HFF-Myc (cell line): ENCODE results near the gene LETMD1.
"Not testable (repeated sequence)": the region's sequence is repeated elsewhere in the genome, so short reads cannot be mapped to it uniquely, and the experiment has no call there.

Source experiments
- DNase-seq: peaks from one replicate; pipeline ENCODE4 v3.0.0-alpha.2; 2011; ENCODE audit warnings: low read depth; ENCODE audit errors: extremely low read depth
- H3K4me3 ChIP-seq: replicated peaks from 2 replicates; pipeline ENCODE4 v1.5.1; 2011; ENCODE audit warnings: low read depth, mild to moderate bottlenecking, control low read depth, low read length
- CTCF ChIP-seq: IDR thresholded peaks from 2 replicates; pipeline ENCODE4 v1.5.1; 2012; ENCODE audit warnings: mild to moderate bottlenecking, low read depth, low read length, control low read depth; ENCODE audit errors: missing control alignments

Gene LETMD1

DNA sequence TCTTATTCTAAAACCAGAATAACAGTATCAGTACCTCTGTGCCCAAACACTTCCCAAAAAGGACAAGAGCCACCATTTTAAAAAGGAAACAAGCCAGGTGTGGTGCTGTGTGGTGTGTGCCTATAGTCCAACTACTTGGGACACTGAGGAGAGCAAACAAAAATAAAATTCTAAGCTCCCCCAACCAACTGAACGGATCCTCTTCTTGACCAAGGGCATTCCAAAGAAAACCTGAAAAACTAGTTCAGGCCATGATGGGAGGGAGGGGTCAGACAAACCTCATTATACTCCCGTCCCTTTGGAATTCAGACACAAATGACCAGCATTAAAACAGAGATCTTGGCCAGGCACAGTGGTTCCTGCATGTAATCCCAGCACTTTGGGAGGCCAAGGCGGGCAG lies 42.5 kb upstream of the LETMD1 start:
- no peak for TF ChIP-seq CTCF
- H3K4me3 ChIP-seq = no peak overlapping the region
- DNase-seq = no peak

DNA sequence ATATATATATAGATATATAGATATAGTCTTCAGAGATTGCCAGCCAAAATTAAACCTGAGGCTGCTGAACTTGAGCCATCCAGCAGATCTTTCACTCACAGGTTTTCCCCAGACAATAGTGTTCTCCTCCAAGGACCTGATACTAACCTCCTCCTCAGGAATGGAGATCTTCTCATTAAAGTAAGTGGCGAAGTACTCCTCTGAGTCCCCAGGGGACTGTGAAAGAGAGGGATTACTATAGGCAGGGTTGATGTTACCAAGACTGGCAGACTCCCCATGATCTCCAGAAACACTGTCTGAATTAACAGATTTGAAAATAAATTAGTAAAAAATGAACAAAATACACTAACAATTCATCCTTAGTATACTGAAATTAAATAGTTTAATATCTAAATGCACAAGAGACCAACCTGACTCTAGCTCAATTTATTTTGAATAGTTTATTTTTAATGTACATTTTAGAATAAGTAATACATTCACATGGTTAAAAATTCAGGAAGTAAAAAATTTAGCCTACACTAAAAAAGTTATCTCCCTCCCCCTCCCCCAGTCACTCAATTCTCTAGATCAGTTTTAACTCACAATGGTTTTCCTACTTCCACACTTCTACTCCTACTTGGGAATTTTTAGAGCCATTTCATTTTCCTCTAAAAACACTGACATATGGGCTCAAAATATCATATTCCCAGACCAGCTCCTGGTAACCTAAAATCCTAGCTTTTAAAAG lies 39.6 kb upstream of the LETMD1 start:
- H3K4me3 ChIP-seq = no peak overlapping the region
- TF ChIP-seq CTCF = no peak
- DNase-seq = no peak

DNA sequence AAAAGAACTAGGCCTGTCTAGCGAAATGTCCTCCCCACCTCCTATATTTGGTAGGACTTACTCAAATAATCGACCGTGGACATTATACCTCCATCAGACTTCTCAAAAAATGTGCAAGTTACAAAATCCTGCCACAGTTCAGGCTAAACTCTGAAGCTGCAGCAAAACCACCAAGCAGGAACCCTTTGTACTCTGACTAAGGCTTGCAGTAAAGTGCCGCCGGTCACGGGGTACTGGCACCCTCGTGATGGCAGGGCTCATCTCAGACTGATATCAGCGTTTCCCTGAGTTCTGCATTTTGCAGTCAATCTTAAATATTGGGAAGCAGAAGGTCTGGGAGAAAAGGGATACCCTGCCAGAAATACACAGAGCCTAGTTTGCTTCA lies 39.1 kb upstream of the LETMD1 start:
- no peak for TF ChIP-seq CTCF
- no peak overlapping the region for H3K4me3 ChIP-seq
- no peak for DNase-seq

DNA sequence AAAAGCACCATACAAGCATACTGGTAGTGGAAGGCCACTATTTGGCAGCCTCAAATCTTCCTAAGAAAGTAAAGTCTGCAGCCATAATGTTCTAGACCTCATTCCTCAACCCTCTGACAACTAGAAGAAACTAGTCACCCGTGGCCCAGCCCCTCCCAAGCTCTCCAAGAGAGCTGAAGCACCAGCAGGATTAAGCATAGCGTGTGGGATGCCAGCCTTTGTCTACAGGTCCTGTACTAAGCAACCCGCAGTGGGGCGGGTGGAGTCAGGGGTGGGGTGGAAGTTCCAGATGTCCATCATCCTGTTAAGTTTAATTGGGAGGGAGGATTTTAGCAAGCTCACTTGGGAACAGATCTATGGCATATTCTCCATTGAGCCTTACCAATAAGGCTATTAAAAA lies 36.2 kb upstream of the LETMD1 start:
- H3K4me3 ChIP-seq = no peak overlapping the region
- no peak for DNase-seq
- no peak for TF ChIP-seq CTCF

GRCh38 chr12:51012570-51013236 lies 35.4 kb upstream of the LETMD1 start:
- no peak for DNase-seq
- no peak overlapping the region for H3K4me3 ChIP-seq
- TF ChIP-seq CTCF = no peak

DNA sequence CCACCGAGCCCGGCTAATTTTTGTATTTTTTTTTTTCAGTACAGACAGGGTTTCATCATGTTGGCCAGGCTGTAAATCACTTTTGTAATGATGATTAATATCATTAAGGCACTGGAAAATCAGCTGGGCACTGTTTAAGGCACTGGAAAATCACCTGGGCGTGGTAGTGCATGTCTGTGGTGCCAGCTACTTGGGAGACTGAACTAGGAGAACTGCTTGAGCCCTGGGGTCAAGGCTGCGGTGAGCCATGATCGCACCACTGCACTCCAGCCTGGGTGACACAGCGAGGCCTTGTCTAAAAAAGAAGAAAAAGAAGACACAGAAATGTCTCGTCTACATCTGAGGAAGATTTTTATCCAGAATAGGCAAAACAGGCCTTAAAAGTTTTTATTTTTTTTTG lies 34.7 kb upstream of the LETMD1 start:
- no peak overlapping the region for H3K4me3 ChIP-seq
- TF ChIP-seq CTCF = no peak
- no peak for DNase-seq

- not testable (repeated sequence) for DNase-seq, H3K4me3 ChIP-seq
Measured at GRCh38 chr12:51014467-51014866, 33.7 kb upstream of the LETMD1 start.
